ENCODE measurements around the gene GNAL. TPM values are rescaled to one million over a fixed set of nuclear protein-coding genes. Genes with fewer than 3 reads are reported as not detected.

The GNAL gene
- total RNA-seq, 3 donors from 2014 or later (not counting 1 experiment from before 2014, with no cell fraction given), result 10.9 to 15.0 (median 12.6) TPM

GRCh38 chr18:11666176-11666575 is 22.9 kb upstream of the GNAL start:
- TF ChIP-seq CTCF (IDR thresholded peaks at IDR 0.05), result no peak
- no peak for DNase-seq
- Histone ChIP-seq H3K27me3 (ENCODE audit: control insufficient read depth, insufficient read depth, low read length) (no peaks in the 10 kb centered on the region), H3K9me3 (ENCODE audit: control insufficient read depth, insufficient read depth, low read length) (no peaks in the 10 kb centered on the region), H3K36me3 (ENCODE audit: control insufficient read depth, insufficient read depth, low read length) (no peaks in the 10 kb centered on the region), H3K4me3 (ENCODE audit: low read length) (no peak overlapping the region), H3K4me1 (ENCODE audit: control insufficient read depth, insufficient read depth, low read length) (no peaks in the 10 kb centered on the region), H3K27ac (ENCODE audit: low read length) (no peak overlapping the region)
- WGBS (ENCODE audit: insufficient coverage), result 81% methylated on average over 4 of the region's 4 CpGs
- Mint-ChIP-seq H3K4me1 (no peaks in the 10 kb centered on the region), H3K36me3 (no peaks in the 10 kb centered on the region), H3K27ac (no peak overlapping the region), H3K4me3 (no peak overlapping the region), H3K27me3 (ENCODE audit: low read depth in 2 of 2) (peaks cover 7 to 10% of the 10 kb centered on the region in 2 donors), H3K9me3 (no peaks in the 10 kb centered on the region)
- intact Hi-C loops (cut with micrococcal nuclease), result no loop called here
- no peak for ATAC-seq

DNA sequence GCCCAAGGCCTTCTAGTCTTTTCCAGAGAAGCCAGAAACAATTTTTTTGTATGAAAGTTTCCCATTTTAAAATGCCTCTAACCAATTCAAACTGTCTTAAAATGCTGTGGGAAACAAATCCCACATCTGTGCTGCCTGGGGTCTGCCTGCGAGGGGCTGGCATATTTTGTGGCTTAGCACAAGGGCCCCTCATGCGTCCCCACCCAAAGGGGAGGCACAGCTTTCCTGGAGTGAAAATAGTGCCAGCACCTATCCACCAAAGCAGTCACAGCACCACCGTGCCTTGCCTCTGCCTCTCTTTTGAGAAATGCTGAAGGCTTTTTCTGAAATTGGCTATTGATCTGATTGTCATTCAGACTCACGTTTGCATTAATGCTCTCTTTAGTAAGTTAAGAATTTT is 22.2 kb upstream of the GNAL start:
- Mint-ChIP-seq H3K4me1 (no peaks in the 10 kb centered on the region), H3K27ac (no peak overlapping the region), H3K27me3 (ENCODE audit: low read depth in 2 of 2) (peaks cover 7 to 10% of the 10 kb centered on the region in 2 donors), H3K4me3 (no peak overlapping the region), H3K36me3 (no peaks in the 10 kb centered on the region), H3K9me3 (no peaks in the 10 kb centered on the region)
- Histone ChIP-seq H3K27me3 (ENCODE audit: control insufficient read depth, insufficient read depth, low read length) (no peaks in the 10 kb centered on the region), H3K27ac (ENCODE audit: low read length) (no peak overlapping the region), H3K9me3 (ENCODE audit: control insufficient read depth, insufficient read depth, low read length) (no peaks in the 10 kb centered on the region), H3K4me3 (ENCODE audit: low read length) (no peak overlapping the region), H3K36me3 (ENCODE audit: control insufficient read depth, insufficient read depth, low read length) (no peaks in the 10 kb centered on the region), H3K4me1 (ENCODE audit: control insufficient read depth, insufficient read depth, low read length) (no peaks in the 10 kb centered on the region)
- WGBS (ENCODE audit: insufficient coverage), result 75% methylated on average over 3 of the region's 4 CpGs
- no peak for ATAC-seq
- no peak for TF ChIP-seq CTCF (IDR thresholded peaks at IDR 0.05)
- intact Hi-C loops (cut with micrococcal nuclease), result no loop called here
- no peak for DNase-seq

- Histone ChIP-seq H3K4me3 (ENCODE audit: low read length) (no peak overlapping the region), H3K4me1 (ENCODE audit: control insufficient read depth, insufficient read depth, low read length) (no peaks in the 10 kb centered on the region), H3K27ac (ENCODE audit: low read length) (no peak overlapping the region), H3K27me3 (ENCODE audit: control insufficient read depth, insufficient read depth, low read length) (no peaks in the 10 kb centered on the region), H3K36me3 (ENCODE audit: control insufficient read depth, insufficient read depth, low read length) (no peaks in the 10 kb centered on the region), H3K9me3 (ENCODE audit: control insufficient read depth, insufficient read depth, low read length) (no peaks in the 10 kb centered on the region)
- no peak for TF ChIP-seq CTCF (IDR thresholded peaks at IDR 0.05)
- Mint-ChIP-seq H3K36me3 (no peaks in the 10 kb centered on the region), H3K4me1 (no peaks in the 10 kb centered on the region), H3K27me3 (ENCODE audit: low read depth in 2 of 2) (peaks cover 7 to 10% of the 10 kb centered on the region in 2 donors), H3K9me3 (no peaks in the 10 kb centered on the region), H3K27ac (no peak overlapping the region), H3K4me3 (no peak overlapping the region)
- no peak for DNase-seq
- WGBS (ENCODE audit: insufficient coverage), result 85% methylated on average over 6 of the region's 6 CpGs
- intact Hi-C loops (cut with micrococcal nuclease), result no loop called here
- no peak for ATAC-seq
Measured at GRCh38 chr18:11667578-11667977, 21.5 kb upstream of the GNAL start.

GRCh38 chr18:11668441-11669169 is 20.5 kb upstream of the GNAL start:
- Histone ChIP-seq H3K4me1 (ENCODE audit: control insufficient read depth, insufficient read depth, low read length) (no peaks in the 10 kb centered on the region), H3K27ac (ENCODE audit: low read length) (no peak overlapping the region), H3K27me3 (ENCODE audit: control insufficient read depth, insufficient read depth, low read length) (no peaks in the 10 kb centered on the region), H3K36me3 (ENCODE audit: control insufficient read depth, insufficient read depth, low read length) (no peaks in the 10 kb centered on the region), H3K4me3 (ENCODE audit: low read length) (no peak overlapping the region), H3K9me3 (ENCODE audit: control insufficient read depth, insufficient read depth, low read length) (no peaks in the 10 kb centered on the region)
- H3K4me1 Mint-ChIP-seq, result no peaks in the 10 kb centered on the region
- H3K36me3 Mint-ChIP-seq, result no peaks in the 10 kb centered on the region
- TF ChIP-seq CTCF (IDR thresholded peaks at IDR 0.05), result no peak
- intact Hi-C loops (cut with micrococcal nuclease), result no loop called here
- no peak overlapping the region for H3K4me3 Mint-ChIP-seq
- DNase-seq, result no peak
- ATAC-seq, result no peak
- no peaks in the 10 kb centered on the region for H3K9me3 Mint-ChIP-seq
- 65% methylated on average over 10 of the region's 10 CpGs for WGBS (ENCODE audit: insufficient coverage)
- H3K27ac Mint-ChIP-seq, result no peak overlapping the region
- H3K27me3 Mint-ChIP-seq (ENCODE audit: low read depth in 2 of 2), result peaks cover 7 to 16% of the 10 kb centered on the region in 2 donors

All from natural killer cell (primary cell).